GM19372 (cell line): ENCODE measurements around the gene DAPK1.

Source experiments
- ATAC-seq: cut with Tn5 transposase; IDR thresholded peaks from one replicate; pipeline ENCODE4 v1.9.1; 2021; ENCODE audit warnings: mild to moderate bottlenecking, low read depth, moderate library complexity; ENCODE audit not compliant: unreplicated experiment

DAPK1 gene

GRCh38 chr9:87516222-87516925 is 18.7 kb downstream of the DAPK1 start:
- ATAC-seq, result no peak

DNA sequence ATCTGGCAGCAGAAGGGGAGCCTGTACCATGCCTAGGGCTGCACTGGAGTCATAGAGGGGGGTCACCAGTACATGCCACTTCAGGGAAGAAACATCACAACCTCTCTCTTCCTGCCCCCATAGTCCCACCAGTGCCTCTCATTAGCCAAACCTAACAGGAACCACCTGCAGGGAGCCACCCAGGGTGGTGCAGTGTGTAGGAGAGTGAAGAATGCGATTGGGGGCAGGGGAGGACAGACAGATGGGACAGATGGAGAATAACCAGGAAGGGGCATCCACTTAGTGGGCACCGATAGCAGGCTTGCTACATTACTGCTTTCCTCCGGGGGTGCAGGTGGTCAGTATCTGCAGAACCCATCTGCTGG is 19.2 kb downstream of the DAPK1 start:
- no peak for ATAC-seq

GRCh38 chr9:87517732-87518131 is 20.1 kb downstream of the DAPK1 start:
- ATAC-seq, result no peak

- no peak for ATAC-seq
Measured at GRCh38 chr9:87518702-87519335, 21.2 kb downstream of the DAPK1 start.

GRCh38 chr9:87519461-87519860 is 21.8 kb downstream of the DAPK1 start:
- ATAC-seq, result no peak

DNA sequence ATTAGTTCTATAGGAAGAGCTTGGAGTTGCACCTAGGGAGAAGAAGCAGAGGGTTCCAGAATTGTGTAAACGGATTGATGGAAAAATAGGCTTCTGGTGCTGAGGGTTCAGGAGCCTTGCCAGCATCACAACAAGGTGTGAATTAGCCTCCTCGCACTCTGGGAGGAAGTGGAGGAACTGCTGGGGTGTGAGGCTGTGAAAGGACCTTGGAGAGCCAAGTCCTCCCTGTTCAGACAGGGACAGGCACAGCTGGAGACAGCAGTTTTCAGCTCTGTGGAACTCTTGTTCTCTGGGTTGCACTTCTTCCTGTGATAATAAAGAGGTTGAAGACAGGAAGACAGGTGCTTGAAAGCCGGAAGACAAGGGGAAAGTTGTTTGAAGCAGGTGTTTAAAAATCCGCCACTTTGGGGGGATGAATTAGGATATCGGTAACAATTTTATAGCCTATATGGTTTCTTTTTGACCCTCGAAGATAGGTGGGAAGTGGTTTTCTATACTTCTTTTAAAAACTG is 22.6 kb downstream of the DAPK1 start:
- ATAC-seq, result no peak

DNA sequence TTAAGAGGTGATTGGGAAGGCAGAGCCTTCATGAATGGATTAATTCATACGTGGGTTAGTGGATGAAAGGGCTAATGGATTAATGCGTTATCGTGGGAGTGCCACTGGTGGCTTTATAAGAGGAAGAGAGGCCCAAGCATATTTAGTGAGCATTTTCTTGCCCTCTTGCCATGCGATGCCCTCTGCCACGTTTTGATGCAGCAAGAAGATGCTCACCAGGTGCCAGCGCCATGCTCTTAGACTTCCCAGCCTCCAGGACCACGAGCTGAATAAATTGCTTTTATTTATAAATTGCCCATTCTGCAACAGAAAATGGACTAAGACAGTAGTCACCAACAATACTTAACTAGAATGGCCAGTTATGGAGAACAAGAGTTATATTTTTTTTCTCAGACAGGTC is 24.2 kb downstream of the DAPK1 start:
- ATAC-seq, result no peak

DNA sequence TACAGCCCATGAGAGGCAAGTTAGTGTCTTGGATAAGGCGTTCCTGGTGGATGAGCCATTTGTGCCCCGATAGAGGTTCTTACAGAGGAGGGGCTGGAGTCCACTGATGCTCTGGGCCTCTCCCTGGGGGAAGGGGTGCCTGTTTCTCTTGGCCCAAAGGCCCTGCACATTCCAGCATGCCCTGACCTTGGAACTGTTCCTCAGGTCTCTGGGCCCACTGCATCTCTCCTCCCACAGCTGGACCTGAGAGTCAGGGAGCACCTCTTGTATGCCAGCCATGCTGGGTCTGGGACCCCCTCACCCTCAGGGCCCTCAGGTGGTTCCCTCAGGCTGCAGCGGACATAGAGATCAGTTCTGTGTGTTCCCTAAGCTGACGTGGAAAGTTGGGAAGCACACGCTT is 26.4 kb downstream of the DAPK1 start:
- ATAC-seq, result no peak

- ATAC-seq, result no peak
Measured at GRCh38 chr9:87525546-87526303, 28.1 kb downstream of the DAPK1 start.

- ATAC-seq, result no peak
Measured at GRCh38 chr9:87527211-87527916, 29.7 kb downstream of the DAPK1 start.

DNA sequence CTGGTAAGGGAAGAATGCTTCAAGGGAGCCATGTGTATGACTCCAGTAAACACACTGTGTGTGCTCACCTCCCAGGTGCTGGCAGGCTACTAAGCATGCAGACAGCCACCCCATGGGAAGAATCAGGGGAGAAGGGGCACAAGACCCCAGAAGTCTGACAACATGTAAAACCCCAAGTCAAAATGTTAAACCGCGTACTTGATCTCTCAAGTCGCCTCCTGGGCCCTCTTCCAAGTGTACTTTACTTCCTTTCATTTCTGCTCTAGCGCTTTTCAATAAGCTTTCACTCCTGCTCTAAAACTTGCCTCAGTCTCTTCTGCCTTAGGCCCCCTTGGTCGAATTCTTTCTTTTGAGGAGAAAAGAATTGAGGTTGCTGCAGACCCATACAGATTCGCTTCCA is 31.3 kb downstream of the DAPK1 start:
- ATAC-seq, result no peak

DNA sequence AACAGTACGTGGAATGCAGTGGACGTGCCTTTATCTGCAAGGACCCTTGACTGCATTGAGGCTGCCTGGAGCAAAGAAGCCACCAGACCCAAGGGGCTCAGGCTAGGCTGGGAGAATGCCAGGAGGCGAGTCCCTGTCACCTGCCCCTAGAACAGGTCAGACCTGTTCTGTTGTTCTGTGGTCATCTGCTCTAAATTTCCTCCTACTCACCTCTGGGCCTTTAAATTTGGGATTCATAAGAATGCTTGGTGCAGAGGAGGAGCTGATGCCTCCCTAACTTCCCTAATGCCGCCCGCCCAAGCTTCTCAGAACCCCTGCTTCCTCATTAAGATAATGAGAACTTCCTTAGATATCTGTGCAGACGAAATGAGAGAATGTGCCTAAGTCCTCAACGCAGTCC is 32.0 kb downstream of the DAPK1 start:
- no peak for ATAC-seq

GRCh38 chr9:87530716-87531115 is 33.0 kb downstream of the DAPK1 start:
- ATAC-seq, result no peak

- ATAC-seq, result no peak
Measured at GRCh38 chr9:87531370-87532295, 34.0 kb downstream of the DAPK1 start.

DNA sequence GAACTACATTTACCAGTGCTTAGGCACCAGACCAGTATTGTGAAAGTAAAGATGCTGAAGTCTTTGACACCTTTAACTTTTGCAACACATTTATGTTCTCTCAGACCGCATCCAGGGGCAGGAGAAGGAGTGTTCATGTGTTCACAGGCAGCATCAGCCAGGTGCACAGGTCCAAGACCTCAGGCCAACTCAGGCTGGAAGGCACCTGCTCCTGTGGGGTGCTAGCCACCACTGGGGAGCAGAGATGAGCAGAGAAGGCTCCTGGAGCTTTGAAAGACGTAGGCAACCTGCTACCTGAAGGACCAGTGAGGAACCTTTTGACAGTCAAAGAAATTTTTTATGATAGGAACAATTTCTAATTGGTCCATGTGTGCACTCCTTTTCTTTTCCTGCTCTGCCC is 35.6 kb downstream of the DAPK1 start:
- no peak for ATAC-seq

GRCh38 chr9:87534036-87534435 is 36.4 kb downstream of the DAPK1 start:
- no peak for ATAC-seq

- ATAC-seq, result no peak
Measured at GRCh38 chr9:87534957-87535356, 37.3 kb downstream of the DAPK1 start.

DNA sequence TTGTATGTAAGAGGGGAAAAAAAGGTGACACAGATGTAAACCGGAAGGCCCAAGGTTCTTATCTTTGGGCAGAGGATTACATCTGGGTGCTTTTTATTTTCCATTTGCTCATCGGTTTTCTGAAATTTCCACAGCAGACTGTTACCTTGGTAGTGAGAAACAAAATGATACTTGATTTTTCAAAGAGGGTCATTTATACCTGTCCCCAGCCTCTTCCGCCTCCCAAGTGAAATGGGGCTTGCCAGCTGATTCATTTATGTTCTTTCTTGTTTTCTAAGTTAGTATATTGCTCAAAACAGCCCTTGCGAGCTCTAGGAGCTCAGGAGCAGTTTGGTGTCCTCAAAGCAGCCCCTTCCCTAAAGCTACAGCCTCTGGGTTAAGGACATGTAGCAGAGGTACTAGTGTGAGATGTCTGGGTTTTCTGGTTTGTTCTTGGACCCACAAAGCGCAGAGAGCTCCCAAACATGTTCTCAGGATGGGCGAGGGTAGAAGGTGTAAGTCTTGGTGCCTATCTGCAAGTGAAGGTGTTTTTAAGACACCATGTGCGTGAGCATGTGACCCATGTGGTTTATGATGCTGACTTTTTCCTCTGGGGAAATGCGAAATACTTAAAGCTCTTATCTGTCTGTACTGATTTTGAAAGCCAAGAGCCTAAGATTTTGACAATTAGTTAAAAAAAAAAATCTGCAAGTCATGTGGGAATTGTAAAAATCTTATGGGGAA is 38.3 kb downstream of the DAPK1 start:
- peak; percentile 78 for ATAC-seq

GRCh38 chr9:87537625-87538024 is 40.0 kb downstream of the DAPK1 start:
- no peak for ATAC-seq
